ENCODE measurements around the gene PRKCSH.
A peak's percentile ranks its signal among the peaks of the same experiment; 100 is the strongest.

PRKCSH gene

DNA sequence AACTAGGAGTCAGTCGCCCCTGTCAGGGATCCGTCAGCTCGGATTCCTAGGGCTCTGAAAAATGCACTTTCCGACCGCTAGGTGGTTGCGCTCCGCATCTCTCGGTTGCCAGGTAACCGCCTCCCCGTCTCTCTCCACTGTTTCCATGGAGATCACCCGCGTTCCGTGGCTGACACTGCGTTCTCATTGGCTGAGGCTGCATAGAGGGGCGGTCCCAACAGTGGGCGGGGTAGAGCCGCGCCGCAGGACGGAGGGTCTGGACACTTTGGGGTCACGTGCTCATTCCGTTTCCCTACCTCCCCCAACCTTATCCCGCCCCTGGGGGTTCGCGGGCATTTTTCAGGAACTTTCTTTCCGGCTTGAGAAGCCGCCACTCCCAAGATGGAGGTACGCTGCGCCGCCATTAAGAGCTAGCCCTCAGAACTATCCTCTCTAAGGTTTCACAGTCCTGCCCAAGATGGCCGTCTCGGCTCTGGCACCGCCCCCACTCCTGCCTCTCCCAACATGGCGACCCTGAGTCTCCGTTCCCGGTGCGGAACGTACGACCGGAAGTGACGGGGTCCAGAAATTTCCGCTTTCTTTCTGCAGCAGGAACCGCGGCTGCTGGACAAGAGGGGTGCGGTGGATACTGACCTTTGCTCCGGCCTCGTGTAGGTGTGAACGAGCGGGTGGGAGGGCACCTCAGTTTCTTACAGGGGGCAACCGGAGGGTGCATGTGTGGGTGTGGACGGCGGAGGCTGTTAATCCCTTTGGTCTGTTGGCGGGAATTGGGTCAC, at the start of gene PRKCSH, which contains the start of gene ODAD3 (continued):
- no peak for TF ChIP-seq ZNF707 (tag by site-specific recombination; IDR thresholded peaks at IDR 0.05)
- peak; percentile 42; the same call in 1 of the 2 replicates for TF ChIP-seq ZNF692 (tag by site-specific recombination; IDR thresholded peaks at IDR 0.05)
- no peak for TF ChIP-seq ZNF837 (tag by site-specific recombination; IDR thresholded peaks at IDR 0.05)
- TF ChIP-seq ZNF585B (tag by site-specific recombination; IDR thresholded peaks at IDR 0.05), result no peak
- TF ChIP-seq ZNF175 (tag by site-specific recombination; IDR thresholded peaks at IDR 0.05), result no peak
- no peak for TF ChIP-seq ZFP37 (tag by site-specific recombination; IDR thresholded peaks at IDR 0.05)
- TF ChIP-seq, protein P1, sequence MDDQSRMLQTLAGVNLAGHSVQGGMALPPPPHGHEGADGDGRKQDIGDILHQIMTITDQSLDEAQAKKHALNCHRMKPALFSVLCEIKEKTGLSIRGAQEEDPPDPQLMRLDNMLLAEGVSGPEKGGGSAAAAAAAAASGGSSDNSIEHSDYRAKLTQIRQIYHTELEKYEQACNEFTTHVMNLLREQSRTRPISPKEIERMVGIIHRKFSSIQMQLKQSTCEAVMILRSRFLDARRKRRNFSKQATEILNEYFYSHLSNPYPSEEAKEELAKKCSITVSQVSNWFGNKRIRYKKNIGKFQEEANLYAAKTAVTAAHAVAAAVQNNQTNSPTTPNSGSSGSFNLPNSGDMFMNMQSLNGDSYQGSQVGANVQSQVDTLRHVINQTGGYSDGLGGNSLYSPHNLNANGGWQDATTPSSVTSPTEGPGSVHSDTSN (CRISPR knock-in tag; IDR thresholded peaks at IDR 0.05), result no peak
- no peak for TF ChIP-seq ZNF621 (tag by site-specific recombination; IDR thresholded peaks at IDR 0.05)
- no peak for TF ChIP-seq ZNF2 (tag by site-specific recombination; IDR thresholded peaks at IDR 0.05)
- TF ChIP-seq ZNF521 (tag by site-specific recombination; IDR thresholded peaks at IDR 0.05), result no peak
- peak; percentile 39; the same call in 1 of the 2 replicates for TF ChIP-seq BCL11A (tag by site-specific recombination; IDR thresholded peaks at IDR 0.05; ENCODE audit: low read depth)
- TF ChIP-seq KLF8 (tag by site-specific recombination; IDR thresholded peaks at IDR 0.05), result peak; percentile 87
- no peak for TF ChIP-seq ZNF341 (tag by site-specific recombination; IDR thresholded peaks at IDR 0.05; ENCODE audit: low read depth)
- no peak for TF ChIP-seq ZNF37A (tag by site-specific recombination; IDR thresholded peaks at IDR 0.05)
- TF ChIP-seq ZNF596 (tag by site-specific recombination; IDR thresholded peaks at IDR 0.05), result no peak
- peak; percentile 87 for TF ChIP-seq KLF9 (tag by site-specific recombination; IDR thresholded peaks at IDR 0.05; ENCODE audit: low read depth)
- no peak; the same call in 1 of the 2 replicates for TF ChIP-seq ZNF391 (tag by site-specific recombination; IDR thresholded peaks at IDR 0.05; ENCODE audit: borderline replicate concordance, low read depth)

GRCh38 chr19:11387162-11388034, 48.0 kb upstream of the PRKCSH start:
- POLR2A ChIA-PET, result interaction anchor here (0.5 kb wide), 1 partner anchor 45 kb away, joined by 7 read pairs; no protein-coding TSS in a partner anchor
- CTCF ChIA-PET, result interaction anchor here (0.7 to 1.7 kb wide), 2 partner anchors 11 to 48 kb away, joined by 3 to 6 read pairs; partner anchors contain the start of genes ODAD3 and PRKCSH
- TF ChIP-seq ZNF510 (tag by site-specific recombination; IDR thresholded peaks at IDR 0.05; ENCODE audit: insufficient replicate concordance) (no peak), ZNF560 (tag by site-specific recombination; IDR thresholded peaks at IDR 0.05; ENCODE audit: borderline replicate concordance) (no peak), ZBTB8A (tag by site-specific recombination; IDR thresholded peaks at IDR 0.05) (no peak), ZNF776 (tag by site-specific recombination; IDR thresholded peaks at IDR 0.05; ENCODE audit: borderline replicate concordance) (no peak), ZNF140 (tag by site-specific recombination; IDR thresholded peaks at IDR 0.05) (no peak), ZNF24 (tag by site-specific recombination; IDR thresholded peaks at IDR 0.05) (no peak), ZNF19 (tag by site-specific recombination; IDR thresholded peaks at IDR 0.05; ENCODE audit: low read depth) (no peak), ZBTB48 (tag by site-specific recombination; IDR thresholded peaks at IDR 0.05) (no peak)
- TF ChIP-seq, protein P2, sequence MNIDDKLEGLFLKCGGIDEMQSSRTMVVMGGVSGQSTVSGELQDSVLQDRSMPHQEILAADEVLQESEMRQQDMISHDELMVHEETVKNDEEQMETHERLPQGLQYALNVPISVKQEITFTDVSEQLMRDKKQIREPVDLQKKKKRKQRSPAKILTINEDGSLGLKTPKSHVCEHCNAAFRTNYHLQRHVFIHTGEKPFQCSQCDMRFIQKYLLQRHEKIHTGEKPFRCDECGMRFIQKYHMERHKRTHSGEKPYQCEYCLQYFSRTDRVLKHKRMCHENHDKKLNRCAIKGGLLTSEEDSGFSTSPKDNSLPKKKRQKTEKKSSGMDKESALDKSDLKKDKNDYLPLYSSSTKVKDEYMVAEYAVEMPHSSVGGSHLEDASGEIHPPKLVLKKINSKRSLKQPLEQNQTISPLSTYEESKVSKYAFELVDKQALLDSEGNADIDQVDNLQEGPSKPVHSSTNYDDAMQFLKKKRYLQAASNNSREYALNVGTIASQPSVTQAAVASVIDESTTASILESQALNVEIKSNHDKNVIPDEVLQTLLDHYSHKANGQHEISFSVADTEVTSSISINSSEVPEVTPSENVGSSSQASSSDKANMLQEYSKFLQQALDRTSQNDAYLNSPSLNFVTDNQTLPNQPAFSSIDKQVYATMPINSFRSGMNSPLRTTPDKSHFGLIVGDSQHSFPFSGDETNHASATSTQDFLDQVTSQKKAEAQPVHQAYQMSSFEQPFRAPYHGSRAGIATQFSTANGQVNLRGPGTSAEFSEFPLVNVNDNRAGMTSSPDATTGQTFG (tag by site-specific recombination; IDR thresholded peaks at IDR 0.05; ENCODE audit: borderline replicate concordance), result no peak
- TF ChIP-seq, protein P3, sequence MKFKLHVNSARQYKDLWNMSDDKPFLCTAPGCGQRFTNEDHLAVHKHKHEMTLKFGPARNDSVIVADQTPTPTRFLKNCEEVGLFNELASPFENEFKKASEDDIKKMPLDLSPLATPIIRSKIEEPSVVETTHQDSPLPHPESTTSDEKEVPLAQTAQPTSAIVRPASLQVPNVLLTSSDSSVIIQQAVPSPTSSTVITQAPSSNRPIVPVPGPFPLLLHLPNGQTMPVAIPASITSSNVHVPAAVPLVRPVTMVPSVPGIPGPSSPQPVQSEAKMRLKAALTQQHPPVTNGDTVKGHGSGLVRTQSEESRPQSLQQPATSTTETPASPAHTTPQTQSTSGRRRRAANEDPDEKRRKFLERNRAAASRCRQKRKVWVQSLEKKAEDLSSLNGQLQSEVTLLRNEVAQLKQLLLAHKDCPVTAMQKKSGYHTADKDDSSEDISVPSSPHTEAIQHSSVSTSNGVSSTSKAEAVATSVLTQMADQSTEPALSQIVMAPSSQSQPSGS (tag by site-specific recombination; IDR thresholded peaks at IDR 0.05; ENCODE audit: low read depth), result no peak

More at GRCh38 chr19:11387162-11388034, 48.0 kb upstream of the PRKCSH start:
- Histone ChIP-seq H3K27ac (ENCODE audit: extremely low read depth, low read depth, low read length) (no peak overlapping the region), H3K4me3 (ENCODE audit: low read depth, low read length) (no peak overlapping the region), H3K4me1 (ENCODE audit: control insufficient read depth, insufficient read depth, low read length) (no peaks in the 10 kb centered on the region; the same call in 1 of the 2 replicates), H3K9me3 (ENCODE audit: control insufficient read depth, insufficient read depth, low read depth, low read length) (no peaks in the 10 kb centered on the region), H3K36me3 (ENCODE audit: control insufficient read depth in 2 of 2, insufficient read depth in 1 of 2, low read length in 2 of 2) (no peaks in the 10 kb centered on the region)
